Trophoblast cell (in vitro differentiated cells and primary cell): ENCODE results near the gene CORO7.

Experiments
- DNase-seq, 2 donors: peaks; one replicate each; pipeline ENCODE4 v3.0.0-alpha.2; 2016
- H2AFZ ChIP-seq: 2 replicates; pipeline ENCODE4 v1.6.1; 2013; ENCODE audit warnings: low read length, moderate library complexity, mild to moderate bottlenecking; ENCODE audit not compliant: insufficient read depth, poor library complexity
- H2AK5ac ChIP-seq: 2 replicates; pipeline ENCODE4 v1.6.1; 2013; ENCODE audit warnings: mild to moderate bottlenecking, low read length
- H2BK120ac ChIP-seq: 2 replicates; pipeline ENCODE4 v1.6.1; 2013; ENCODE audit warnings: low read length, mild to moderate bottlenecking, moderate library complexity; ENCODE audit not compliant: insufficient read depth, poor library complexity
- H2BK12ac ChIP-seq: 2 replicates; pipeline ENCODE4 v1.6.1; 2013; ENCODE audit warnings: mild to moderate bottlenecking, low read length, moderate library complexity
- H2BK5ac ChIP-seq: 2 replicates; pipeline ENCODE4 v1.6.1; 2013; ENCODE audit warnings: low read length, low read depth, moderate library complexity, mild to moderate bottlenecking; ENCODE audit not compliant: poor library complexity
- H3K14ac ChIP-seq: 2 replicates; pipeline ENCODE4 v1.6.1; 2013; ENCODE audit warnings: mild to moderate bottlenecking, low read length
- H3K18ac ChIP-seq: 2 replicates; pipeline ENCODE4 v1.6.1; 2013; ENCODE audit warnings: mild to moderate bottlenecking, low read length
- H3K23ac ChIP-seq: 2 replicates; pipeline ENCODE4 v1.6.1; 2013; ENCODE audit warnings: low read length
- H3K27ac ChIP-seq: 2 replicates; pipeline ENCODE4 v1.5.1; 2013; ENCODE audit warnings: low read depth, mild to moderate bottlenecking, inconsistent platforms, low read length, moderate library complexity
- H3K27me3 ChIP-seq: 2 replicates; pipeline ENCODE4 v1.6.1; 2013; ENCODE audit warnings: inconsistent platforms, mild to moderate bottlenecking, low read length, moderate library complexity; ENCODE audit not compliant: insufficient read depth
- H3K36me3 ChIP-seq, 2 experiments: 1 replicate in 1 of 2; 2 replicates in 1 of 2; pipeline ENCODE4 v1.6.1; 2013; ENCODE audit warnings: low read length in 2 of 2, mild to moderate bottlenecking in 2 of 2, moderate library complexity in 1 of 2; ENCODE audit not compliant: insufficient read depth in 2 of 2, control insufficient read depth in 1 of 2
- H3K4ac ChIP-seq: 2 replicates; pipeline ENCODE4 v1.6.1; 2013; ENCODE audit warnings: low read depth, mild to moderate bottlenecking, low read length, moderate library complexity
- H3K4me1 ChIP-seq, 2 experiments: 1 replicate in 1 of 2; 2 replicates in 1 of 2; pipeline ENCODE4 v1.6.1; 2013; ENCODE audit warnings: low read length in 2 of 2, mild to moderate bottlenecking in 2 of 2, moderate library complexity in 1 of 2; ENCODE audit not compliant: insufficient read depth in 2 of 2, control insufficient read depth in 1 of 2
- H3K4me2 ChIP-seq: 2 replicates; pipeline ENCODE4 v1.6.1; 2013; ENCODE audit warnings: inconsistent platforms, mild to moderate bottlenecking, low read length, moderate library complexity
- H3K4me3 ChIP-seq: 2 replicates; pipeline ENCODE4 v1.5.1; 2013; ENCODE audit warnings: mild to moderate bottlenecking, low read depth, low read length, inconsistent platforms
- H3K79me1 ChIP-seq: one replicate; pipeline ENCODE4 v1.6.1; 2013; ENCODE audit warnings: low read length
- H3K79me2 ChIP-seq: 2 replicates; pipeline ENCODE4 v1.6.1; 2013; ENCODE audit warnings: low read length, mild to moderate bottlenecking; ENCODE audit not compliant: control insufficient read depth, insufficient read depth, poor library complexity
- H3K9ac ChIP-seq: 2 replicates; pipeline ENCODE4 v1.6.1; 2013; ENCODE audit warnings: mild to moderate bottlenecking, low read length
- H3K9me3 ChIP-seq: 2 replicates; pipeline ENCODE4 v1.6.1; 2013; ENCODE audit warnings: low read depth, mild to moderate bottlenecking, control low read depth, inconsistent platforms, low read length; ENCODE audit not compliant: insufficient read depth
- H4K12ac ChIP-seq: 2 replicates; pipeline ENCODE4 v1.6.1; 2013; ENCODE audit warnings: low read depth, mild to moderate bottlenecking, low read length, moderate library complexity
- H4K8ac ChIP-seq: 2 replicates; pipeline ENCODE4 v1.6.1; 2013; ENCODE audit warnings: low read depth, mild to moderate bottlenecking, low read length, moderate library complexity
- H4K91ac ChIP-seq: one replicate; pipeline ENCODE4 v1.6.1; 2013; ENCODE audit warnings: low read depth, mild to moderate bottlenecking, low read length, moderate library complexity
- WGBS: extraction: QIAGEN DNeasy Blood & Tissue Kit; methylation state at CpG from one replicate; pipeline ENCODE4 v1.1.7; 2013; ENCODE audit warnings: missing lambda C conversion rate; ENCODE audit not compliant: insufficient read length, insufficient coverage; ENCODE audit errors: extremely low coverage; 5-methylcytosine and 5-hydroxymethylcytosine counted together

CORO7 gene

GRCh38 chr16:4391631-4392381 lies 24.6 kb downstream of the CORO7 start:
- peak overlapping the region; percentile 36 for H3K18ac ChIP-seq
- no peaks in the 10 kb centered on the region for H3K9me3 ChIP-seq
- peak overlapping the region; percentile 44 for H3K4me2 ChIP-seq
- no peak for DNase-seq
- peak overlapping the region; percentile 38 for H3K4ac ChIP-seq
- H3K27ac ChIP-seq = peak overlapping the region; percentile 74
- no peak overlapping the region for H2AFZ ChIP-seq
- peaks cover 58% of the 10 kb centered on the region for H3K79me1 ChIP-seq
- peak overlapping the region; percentile 97 for H2AK5ac ChIP-seq
- H3K27me3 ChIP-seq = no peaks in the 10 kb centered on the region
- H3K36me3 ChIP-seq = peaks cover 0 to 6% of the 10 kb centered on the region in 2 experiments
- no peak overlapping the region for H3K23ac ChIP-seq
- peak overlapping the region; percentile 94 for H4K91ac ChIP-seq
- peaks cover 21% of the 10 kb centered on the region for H3K79me2 ChIP-seq
- H3K4me3 ChIP-seq = no peak overlapping the region
- peak overlapping the region; percentile 61 for H4K8ac ChIP-seq
- H3K9ac ChIP-seq = no peak overlapping the region
- no CpG with 5 or more reads among the region's 22 CpGs for WGBS
- peak overlapping the region; percentile 96 for H2BK12ac ChIP-seq
- H2BK120ac ChIP-seq = peak overlapping the region; percentile 84
- H3K4me1 ChIP-seq = peaks cover 62 to 73% of the 10 kb centered on the region in 2 experiments
- H3K14ac ChIP-seq = peak overlapping the region; percentile 88
- H4K12ac ChIP-seq = no peak overlapping the region
- peak overlapping the region; percentile 82 for H2BK5ac ChIP-seq

- no peak overlapping the region for H2AFZ ChIP-seq
Measured at GRCh38 chr16:4390266-4391260, 25.8 kb downstream of the CORO7 start.

GRCh38 chr16:4389051-4389955 lies 27.1 kb downstream of the CORO7 start:
- Histone ChIP-seq H3K27me3 (no peaks in the 10 kb centered on the region), H3K18ac (peak overlapping the region; percentile 94), H3K36me3 (peaks cover 5 to 9% of the 10 kb centered on the region in 2 experiments)

More at GRCh38 chr16:4390266-4391260, 25.8 kb downstream of the CORO7 start:
- Histone ChIP-seq H3K27me3 (no peaks in the 10 kb centered on the region), H2AK5ac (peak overlapping the region; percentile 31), H2BK120ac (no peak overlapping the region), H3K79me2 (peaks cover 22% of the 10 kb centered on the region), H3K4me2 (no peak overlapping the region), H3K23ac (no peak overlapping the region), H3K79me1 (peaks cover 66% of the 10 kb centered on the region), H3K9me3 (no peaks in the 10 kb centered on the region), H4K8ac (no peak overlapping the region), H3K18ac (no peak overlapping the region), H3K14ac (no peak overlapping the region), H2BK5ac (no peak overlapping the region), H2BK12ac (peak overlapping the region; percentile 89), H3K36me3 (peaks cover under 1 to 6% of the 10 kb centered on the region in 2 experiments), H4K91ac (peak overlapping the region; percentile 97), H3K27ac (no peak overlapping the region), H3K4me3 (no peak overlapping the region), H3K4me1 (peaks cover 70 to 80% of the 10 kb centered on the region in 2 experiments), H3K9ac (no peak overlapping the region), H3K4ac (no peak overlapping the region), H4K12ac (no peak overlapping the region)
- peak; percentile 58 to 69 for DNase-seq
- WGBS = no CpG with 5 or more reads among the region's 18 CpGs

More at GRCh38 chr16:4389051-4389955, 27.1 kb downstream of the CORO7 start:
- H3K23ac ChIP-seq = no peak overlapping the region
- H3K14ac ChIP-seq = peak overlapping the region; percentile 98
- WGBS = no CpG with 5 or more reads among the region's 27 CpGs
- H3K79me1 ChIP-seq = peaks cover 55% of the 10 kb centered on the region
- H3K4me1 ChIP-seq = peaks cover 63 to 75% of the 10 kb centered on the region in 2 experiments
- H3K4me3 ChIP-seq = no peak overlapping the region
- peak overlapping the region; percentile 97 for H4K91ac ChIP-seq
- peaks cover 2% of the 10 kb centered on the region for H3K9me3 ChIP-seq
- peak overlapping the region; percentile 82 for H3K27ac ChIP-seq
- DNase-seq = no peak
- peak overlapping the region; percentile 77 for H3K4ac ChIP-seq
- H3K4me2 ChIP-seq = no peak overlapping the region
- peak overlapping the region; percentile 57 for H2AFZ ChIP-seq
- H4K8ac ChIP-seq = peak overlapping the region; percentile 87
- H3K79me2 ChIP-seq = peaks cover 21% of the 10 kb centered on the region
- H2BK5ac ChIP-seq = peak overlapping the region; percentile 92
- peak overlapping the region; percentile 61 for H4K12ac ChIP-seq
- H2AK5ac ChIP-seq = peak overlapping the region; percentile 98
- peak overlapping the region; percentile 98 for H2BK120ac ChIP-seq
- peak overlapping the region; percentile 89 for H2BK12ac ChIP-seq
- H3K9ac ChIP-seq = peak overlapping the region; percentile 10
